Forelimb muscle (tissue), 1 donor: Measurements from ENCODE around the gene ITGAL. TPM values are rescaled to one million over a fixed set of nuclear protein-coding genes. Genes with fewer than 3 reads are reported as not detected.
"Not testable (repeated sequence)": the region's sequence is repeated elsewhere in the genome, so short reads cannot be mapped to it uniquely, and the experiment has no call there.

Experiments used
- DNase-seq: peaks from one replicate; pipeline ENCODE4 v3.0.0-alpha.2; 2013; ENCODE audit warnings: low read depth
- polyA plus RNA-seq: library from polyadenylated mRNA; unstranded; fragments of 120-200 nt; gene quantifications from one replicate; pipeline ENCODE4 v1.2.1, GENCODE V29; 2013; ENCODE audit not compliant: insufficient read length

The ITGAL gene
- polyA plus RNA-seq, 1 donor = 2.5 TPM

DNA sequence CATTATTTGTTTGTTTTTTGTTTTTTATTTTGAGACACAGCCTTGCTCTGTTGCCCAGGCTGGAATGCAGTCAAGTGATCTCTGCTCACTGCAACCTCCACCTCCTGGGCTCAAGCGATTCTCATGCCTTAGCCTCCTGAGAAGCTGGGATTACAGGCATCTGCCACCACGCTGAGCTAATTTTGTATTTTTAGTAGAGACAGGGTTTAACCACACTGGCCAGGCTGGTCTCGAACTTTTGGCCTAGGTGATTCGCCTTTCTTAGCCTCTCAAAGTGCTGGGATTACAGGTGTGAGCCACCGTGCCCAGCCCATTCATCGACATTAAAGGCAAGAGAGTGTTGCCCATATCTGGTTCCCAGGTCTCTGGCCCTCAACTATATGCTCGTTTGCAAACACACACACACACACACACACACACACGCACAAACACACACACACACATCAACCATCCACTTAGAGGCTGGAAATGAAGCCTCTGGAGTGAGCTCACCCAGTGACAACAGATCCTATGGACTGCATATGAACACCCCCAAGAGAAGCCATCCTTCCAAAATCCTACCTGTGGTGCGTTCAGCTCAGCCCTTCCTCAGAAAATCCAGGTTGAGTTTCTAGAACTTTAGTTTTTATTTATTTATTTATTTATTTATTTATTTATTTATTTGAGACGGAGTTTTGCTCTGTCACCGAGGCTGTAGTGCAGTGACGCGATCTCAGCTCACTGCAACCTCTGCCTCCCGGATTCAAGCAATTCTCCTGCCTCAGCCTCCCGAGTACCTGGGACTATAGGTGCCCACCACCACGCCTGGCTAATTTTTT lies 14.6 kb upstream of the ITGAL start:
- DNase-seq = no peak

DNA sequence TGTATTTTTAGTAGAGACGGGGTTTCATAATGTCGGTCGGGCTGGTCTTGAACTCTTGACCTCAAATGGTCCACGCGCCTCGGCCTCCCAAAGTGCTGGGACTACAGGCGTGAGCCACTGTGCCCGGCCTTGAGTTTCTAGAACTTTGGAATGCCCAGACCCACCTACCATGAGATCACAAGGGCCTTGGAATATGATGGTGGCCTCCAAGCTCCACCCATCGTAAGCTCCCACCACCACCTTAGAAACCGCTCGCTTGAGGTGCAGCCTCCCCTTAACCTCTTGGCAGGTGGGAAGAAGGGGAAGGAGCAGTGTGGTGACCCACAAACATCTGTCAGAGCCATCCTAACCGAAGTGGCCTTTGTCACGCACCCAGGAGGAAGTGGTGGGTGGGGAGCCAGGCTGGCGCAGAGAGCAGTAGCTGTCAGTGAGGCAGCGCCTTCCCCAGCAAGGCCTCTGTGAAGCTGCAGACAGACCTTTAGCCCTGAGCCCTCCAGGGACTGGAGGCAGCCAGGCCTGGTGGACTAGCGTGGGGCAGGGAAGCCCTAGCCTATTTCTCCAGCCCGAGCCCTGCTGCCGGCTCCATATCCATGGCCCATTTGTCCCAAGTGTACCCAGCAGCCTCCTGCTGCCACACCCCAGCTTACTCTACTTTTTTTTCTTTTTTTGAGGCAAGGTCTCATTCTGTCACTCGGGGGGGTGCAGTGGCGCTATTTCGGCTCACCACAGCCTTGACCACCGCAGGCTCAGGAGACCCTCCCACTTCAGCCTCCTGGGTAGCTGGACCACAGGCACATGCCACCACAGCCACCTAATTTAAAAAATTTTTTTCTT lies 13.8 kb upstream of the ITGAL start:
- no peak for DNase-seq

DNA sequence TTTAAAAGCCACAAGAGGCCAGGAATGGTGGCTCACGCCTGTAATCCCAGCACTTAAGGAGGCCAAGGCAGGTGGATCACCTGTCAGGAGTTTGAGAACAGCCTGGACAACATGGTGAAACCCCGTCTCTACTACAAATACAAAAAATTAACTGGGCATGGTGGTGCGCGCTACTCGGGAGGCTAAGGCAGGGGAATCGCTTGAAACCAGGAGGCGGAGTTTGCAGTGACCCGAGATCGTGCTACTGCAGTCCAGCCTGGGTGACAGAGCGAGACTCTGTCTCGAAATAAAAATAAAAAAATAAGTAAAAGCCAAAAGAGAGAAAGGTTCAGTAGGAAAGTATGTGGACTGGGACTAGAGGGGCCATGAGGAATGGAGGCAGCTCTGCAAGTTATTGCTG lies 13.1 kb upstream of the ITGAL start:
- DNase-seq = no peak

DNA sequence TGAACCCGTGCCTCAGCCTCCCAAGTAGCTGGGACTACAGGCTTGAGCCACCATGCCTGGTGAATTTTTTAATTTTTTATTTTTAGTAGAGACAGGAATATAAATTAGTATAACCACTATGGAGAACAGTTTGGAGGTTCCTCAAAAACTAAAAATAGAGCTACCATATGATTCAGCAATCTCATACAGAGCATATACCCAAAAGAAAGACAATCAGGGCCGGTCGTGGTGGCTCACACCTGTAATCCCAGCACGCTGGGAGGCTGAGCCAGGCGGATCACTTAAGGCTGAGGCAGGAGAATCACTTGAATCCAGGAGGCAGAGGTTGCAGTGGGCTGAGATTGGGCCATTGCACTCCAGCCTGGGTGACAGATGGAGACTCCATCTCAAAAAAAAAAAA lies 11.1 kb upstream of the ITGAL start:
- DNase-seq = not testable (repeated sequence)

DNA sequence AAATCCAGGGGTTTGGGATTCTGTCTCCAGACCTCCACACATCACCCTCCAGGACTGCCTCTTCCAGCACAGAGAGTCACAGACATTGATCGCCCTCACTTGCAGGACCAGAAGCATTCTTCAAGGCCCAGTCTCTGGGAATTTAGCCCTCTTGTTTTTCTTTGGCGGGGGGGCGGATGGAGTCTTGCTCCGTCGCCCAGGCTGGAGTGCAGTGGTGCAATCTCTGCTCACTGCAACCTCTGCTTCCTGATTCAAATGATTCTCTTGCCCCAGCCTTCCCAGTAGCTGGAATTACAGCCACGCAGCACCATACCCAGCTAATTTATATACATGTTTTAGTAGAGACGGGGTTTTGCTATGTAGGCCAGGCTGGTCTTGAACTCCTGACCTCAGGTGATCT lies 8.5 kb upstream of the ITGAL start:
- DNase-seq = no peak

DNA sequence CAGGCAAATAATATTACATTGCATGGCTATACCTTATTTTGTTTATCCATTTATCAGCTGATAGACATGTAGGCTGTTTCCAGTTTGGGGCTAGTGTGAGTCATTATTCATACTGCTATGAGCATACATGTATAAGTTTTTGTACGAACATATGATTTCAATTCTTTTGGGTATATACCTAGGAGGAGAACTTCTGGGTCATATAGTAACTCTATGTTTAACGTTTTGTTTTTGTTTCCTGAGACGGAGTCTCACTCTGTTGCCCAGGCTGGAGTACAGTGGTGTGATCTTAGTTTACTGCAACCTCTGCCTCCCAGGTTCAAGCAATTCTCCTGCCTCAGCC lies 2.4 kb upstream of the ITGAL start:
- DNase-seq = no peak

DNA sequence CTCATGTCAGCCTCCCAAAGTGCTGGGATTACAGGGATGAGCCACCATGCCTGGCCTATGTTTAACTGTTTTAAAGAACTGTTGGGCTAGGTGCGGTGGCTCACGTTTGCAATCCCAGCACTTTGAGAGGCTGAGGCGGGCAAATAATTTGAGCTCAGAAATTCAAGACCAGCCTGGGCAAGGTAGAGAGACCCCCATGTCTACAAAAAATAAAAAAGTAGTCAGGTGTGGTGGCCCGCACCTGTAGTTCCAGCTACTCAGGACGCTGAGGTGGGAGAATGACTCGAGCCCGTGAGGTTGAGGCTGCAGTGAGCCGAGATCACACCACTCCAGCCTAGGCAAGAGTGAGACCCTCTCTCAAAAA lies 1.9 kb upstream of the ITGAL start:
- DNase-seq = no peak

DNA sequence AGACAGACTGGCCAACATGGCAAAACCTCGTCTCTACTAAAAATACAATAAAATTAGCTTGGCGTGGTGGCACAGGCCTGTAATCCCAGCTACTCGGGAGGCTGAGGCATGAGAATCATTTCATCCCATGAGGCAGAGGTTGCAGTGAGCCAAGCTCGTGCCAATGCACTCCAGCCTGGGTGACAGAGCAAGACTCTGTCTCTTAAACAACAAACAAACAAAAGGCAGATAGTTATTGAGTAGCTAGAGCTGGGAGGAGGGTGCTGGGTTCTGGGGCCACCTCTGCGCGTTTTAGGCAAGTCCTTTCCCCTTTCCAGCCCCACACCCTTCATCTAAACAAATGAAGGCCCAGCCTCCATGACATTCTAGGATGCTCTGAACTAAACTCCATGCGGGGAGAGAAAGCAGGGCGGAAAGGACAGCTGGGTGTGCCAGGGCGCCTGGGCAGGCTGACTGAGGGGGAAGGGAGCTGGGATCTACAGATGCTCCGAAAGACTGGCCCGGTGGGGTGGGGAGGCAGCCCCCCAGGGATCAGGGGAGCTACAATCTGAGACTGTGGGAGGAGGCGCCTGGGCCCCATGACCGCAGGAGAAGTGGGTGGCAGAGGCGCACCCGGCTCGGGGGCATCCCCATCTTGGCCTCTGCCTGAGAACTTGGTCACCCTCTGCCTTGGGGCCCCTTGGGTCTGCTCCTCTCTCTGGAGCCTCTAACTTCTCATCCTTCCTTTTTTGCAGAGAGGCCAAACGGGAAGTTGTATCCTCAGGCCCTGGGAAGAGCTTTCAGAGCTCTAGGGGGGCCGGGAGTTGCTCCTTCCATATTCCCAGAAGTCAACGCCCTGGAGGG lies 910 bp downstream of the ITGAL start:
- no peak for DNase-seq

DNA sequence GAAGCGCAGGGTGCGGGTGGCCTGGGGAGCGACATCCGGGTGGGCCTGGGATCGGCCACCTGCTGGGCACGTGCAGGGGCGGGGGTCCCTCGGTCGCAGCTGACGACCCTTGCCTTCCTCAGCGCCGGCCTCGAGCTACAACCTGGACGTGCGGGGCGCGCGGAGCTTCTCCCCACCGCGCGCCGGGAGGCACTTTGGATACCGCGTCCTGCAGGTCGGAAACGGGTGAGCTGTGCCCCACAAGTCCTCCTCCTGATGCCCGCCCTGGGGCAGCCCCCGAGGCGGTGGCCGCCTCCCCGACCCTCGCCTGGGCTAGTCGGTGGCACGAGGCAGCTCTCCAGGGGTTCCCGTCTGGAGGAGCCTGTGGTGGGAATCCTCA lies 1.5 kb downstream of the ITGAL start:
- no peak for DNase-seq

DNA sequence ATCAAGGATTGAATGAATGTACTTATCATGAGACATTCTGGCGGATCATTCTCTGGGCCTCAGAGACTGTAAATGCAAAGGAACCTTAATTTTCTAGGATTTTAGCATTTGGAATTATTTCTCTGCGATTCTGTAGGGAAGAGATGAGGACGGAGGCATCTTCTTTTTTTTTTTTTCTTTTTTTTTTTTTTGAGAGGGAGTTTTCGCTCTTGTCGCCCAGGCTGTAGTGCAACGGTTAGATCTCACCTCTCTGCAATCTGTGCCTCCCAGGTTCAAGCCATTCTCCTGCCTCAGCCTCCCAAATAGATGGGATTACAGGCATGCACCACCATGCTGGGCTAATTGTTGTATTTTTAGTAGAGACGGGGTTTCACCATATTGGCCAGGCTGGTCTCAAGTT lies 2.1 kb downstream of the ITGAL start:
- no peak for DNase-seq

DNA sequence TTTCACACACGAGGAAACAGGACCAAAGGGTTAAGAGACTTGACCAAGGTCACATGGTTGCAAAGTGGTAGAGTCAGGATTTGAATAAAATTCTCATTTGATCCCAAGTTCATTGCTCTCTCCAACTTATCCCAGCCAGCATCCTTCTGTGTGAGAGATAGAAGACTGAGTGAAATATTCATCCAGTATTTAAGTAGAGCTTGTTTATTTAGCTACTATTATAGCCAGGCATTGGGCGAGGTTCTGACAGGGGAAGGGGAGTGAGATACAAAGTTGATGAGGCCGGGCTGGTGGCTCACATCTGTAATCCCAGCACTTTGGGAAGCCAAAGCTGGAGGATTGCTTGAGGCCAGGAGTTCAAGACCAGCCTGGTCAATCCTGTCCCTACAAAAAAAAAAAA lies 4.4 kb downstream of the ITGAL start:
- DNase-seq = no peak

DNA sequence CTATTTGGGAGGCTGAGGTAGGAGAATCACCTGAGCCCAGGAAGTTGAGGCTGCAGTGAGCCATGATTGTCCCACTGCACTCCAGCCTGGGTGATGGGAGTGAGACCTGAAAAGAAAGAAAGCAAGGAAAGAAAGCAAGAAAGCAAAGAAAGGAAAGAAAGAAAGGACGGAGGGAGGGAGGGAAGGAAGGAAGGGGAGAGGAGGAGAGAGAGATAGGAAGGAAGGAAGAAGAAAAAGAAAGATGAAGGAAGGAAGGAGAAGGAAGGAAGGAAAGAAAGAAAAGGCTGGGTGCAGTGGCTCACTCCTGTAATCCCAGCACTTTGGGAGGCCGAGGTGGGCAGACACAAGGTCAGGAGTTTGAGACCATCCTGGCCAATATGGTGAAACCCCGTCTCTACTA lies 5.2 kb downstream of the ITGAL start:
- DNase-seq = not testable (repeated sequence)

DNA sequence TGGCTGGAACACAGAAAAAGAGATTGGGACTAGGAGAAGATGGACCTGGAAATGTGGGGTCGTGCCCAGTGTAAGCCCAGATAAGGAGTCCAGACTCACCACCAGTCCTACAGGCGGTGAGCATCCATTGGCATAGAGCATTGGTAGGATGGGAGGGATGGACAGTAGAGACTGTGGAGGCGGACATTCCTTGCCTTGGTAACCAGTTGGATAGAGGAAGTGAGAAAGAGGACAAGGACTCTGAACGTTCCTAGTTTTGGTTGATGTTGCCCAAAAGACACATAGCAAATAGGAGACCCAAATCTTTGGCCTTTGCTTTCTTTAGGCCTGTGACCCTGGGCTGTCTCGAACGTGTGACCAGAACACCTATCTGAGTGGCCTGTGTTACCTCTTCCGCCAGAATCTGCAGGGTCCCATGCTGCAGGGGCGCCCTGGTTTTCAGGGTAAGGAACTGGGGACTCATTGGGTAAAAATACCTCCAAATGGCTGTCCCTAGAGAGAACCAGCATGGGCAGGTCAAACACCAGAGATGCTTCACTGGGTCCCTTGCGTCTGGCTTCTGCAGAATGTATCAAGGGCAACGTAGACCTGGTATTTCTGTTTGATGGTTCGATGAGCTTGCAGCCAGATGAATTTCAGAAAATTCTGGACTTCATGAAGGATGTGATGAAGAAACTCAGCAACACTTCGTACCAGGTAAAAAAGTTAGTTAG lies 6.4 kb downstream of the ITGAL start:
- no peak for DNase-seq

DNA sequence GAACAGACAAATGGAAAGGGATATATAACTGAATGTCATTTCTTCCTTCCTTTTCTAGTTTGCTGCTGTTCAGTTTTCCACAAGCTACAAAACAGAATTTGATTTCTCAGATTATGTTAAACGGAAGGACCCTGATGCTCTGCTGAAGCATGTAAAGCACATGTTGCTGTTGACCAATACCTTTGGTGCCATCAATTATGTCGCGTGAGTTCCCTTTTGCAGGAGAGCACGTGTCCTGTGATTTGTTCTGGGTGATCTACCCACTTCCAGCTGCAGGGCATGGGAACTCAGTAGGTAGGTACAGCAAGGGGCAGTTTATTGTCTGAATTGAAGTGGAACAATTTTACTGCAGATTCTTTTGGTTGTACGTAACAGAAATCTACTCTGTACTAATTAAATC lies 8.8 kb downstream of the ITGAL start:
- DNase-seq = no peak

DNA sequence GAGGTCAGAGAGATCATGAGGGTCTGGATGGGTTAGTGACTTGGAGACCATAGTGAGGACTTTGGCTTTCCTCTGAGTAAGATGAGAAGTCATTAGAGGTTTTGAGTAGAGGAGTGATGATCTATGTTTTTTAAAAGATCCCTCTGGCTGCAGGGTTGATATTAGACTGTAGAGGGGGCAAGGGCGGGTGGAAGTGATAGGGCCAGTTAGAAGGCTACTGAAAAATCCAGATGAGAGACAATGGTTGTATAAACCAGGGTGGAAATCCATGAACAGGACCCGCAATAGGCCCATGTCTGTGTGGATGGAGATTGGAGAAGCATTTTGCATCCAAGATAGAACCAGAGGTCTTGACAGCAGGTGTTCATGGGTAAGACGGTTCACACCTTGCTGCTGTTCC lies 9.8 kb downstream of the ITGAL start:
- no peak for DNase-seq

DNA sequence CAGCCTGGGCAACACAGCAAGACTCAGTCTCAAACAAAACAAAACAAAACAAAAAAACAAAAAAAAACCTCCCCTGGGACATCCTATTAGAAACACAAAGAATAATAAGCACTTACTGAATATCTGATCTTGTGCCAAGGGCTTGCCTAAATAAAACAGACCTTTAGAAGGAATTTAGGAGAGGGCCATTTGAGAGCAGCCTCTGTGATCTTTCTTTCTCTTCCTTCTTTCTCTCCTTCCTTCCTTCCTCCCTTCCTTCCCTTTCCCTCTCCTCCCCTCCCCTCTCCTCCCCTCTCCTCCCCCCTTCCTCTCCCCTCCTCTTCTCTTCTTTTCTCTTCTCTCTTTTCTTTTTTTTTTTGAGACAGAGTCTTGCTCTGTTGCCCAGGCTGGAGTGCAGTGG lies 12.3 kb downstream of the ITGAL start:
- no peak for DNase-seq

DNA sequence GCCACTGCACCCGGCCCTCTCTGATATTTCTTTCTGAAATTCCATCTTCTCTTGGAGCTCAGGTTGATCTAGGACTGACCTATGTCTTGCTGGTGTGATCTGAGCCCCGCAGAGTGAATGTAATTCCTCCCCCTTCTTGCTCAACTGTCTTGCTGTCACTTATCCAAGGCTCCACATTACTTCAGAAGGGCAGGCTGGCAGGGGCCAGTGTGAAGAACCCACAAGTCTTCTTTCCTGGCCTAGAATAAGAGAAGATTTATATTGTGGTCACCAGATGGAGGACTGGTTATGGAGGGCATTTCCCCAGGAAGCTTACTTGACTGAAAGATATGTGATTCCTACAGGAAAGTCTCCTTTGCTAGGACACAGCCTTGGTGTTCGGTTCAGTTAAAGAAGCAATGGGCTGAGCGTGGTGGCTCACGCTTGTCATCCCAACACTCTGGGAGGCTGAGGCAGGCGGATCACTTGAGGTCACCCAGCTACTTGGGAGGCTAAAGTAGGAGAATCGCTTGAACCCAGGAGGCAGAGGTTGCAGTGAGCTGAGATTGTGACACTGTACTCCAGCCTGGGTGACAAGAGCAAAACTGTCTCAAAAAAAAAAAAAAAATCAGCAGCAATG lies 13.4 kb downstream of the ITGAL start:
- no peak for DNase-seq

DNA sequence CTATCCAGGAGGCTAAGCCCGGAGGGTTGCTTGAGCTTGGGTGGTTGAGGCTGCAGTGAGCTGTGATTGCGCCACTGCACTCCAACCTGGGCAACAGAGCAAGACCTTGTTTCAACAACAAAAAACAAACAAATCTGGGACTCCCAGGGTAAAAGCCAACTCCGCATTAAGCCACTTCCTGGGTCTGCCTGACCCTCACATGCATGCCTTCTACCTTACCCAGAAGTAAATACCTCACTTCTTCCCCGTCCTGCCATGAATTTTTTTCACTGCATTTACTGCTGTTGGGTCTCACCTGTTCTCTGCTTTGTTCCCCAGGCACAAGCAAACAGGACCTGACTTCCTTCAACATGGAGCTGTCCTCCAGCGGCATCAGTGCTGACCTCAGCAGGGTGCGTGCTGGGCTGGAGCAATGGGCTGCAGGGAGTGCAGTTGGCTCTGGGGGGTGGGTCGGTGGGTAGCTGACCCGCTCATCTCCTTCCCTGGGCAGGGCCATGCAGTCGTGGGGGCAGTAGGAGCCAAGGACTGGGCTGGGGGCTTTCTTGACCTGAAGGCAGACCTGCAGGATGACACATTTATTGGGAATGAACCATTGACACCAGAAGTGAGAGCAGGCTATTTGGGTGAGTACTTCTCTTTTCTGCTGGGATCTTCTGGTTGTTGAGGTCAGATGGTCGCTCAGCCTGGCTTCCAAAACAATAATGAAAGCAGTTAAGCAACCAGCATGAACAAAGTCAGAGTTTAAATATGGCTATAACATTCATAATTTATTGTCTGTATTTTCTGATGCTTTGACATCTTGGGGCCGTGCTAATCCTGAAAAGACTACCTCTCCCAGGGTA lies 16.4 kb downstream of the ITGAL start:
- no peak for DNase-seq

DNA sequence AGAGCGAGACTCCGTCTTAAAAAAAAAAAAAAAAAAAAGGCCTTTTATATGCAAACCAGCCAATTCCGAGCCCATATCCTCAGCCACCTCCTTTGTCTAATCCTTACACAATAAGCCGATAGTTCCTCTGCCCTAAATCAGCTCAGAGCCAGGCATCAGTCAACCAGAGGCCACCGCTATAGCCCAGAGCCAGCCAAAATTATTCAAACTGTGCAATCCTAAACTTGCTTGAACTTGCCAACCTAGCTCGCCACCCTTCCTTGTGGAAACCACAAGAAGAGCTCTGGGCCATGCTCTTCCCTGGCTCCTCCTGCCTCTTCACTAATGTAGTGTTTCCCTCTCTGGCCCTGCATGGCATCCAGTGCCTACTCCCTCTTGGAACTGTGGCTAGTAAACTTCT lies 17.7 kb downstream of the ITGAL start:
- no peak for DNase-seq

DNA sequence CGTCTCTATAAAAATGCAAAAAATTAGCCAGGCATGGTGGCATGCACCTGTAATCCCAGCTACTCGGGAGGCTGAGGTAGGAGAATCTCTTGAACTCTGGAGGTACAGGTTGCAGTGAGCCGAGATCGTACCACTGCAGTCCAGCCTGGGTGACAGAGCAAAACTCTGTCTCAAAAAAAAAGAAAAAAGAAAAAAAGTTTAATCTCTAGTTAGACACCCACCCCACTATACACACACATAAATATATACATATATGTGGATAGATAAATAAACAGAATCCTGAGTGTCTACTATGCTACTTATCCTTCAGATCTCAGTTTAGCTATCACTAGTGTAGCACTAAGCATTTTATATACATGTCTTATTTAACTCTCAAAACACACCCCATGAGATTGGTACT lies 18.7 kb downstream of the ITGAL start:
- DNase-seq = no peak
